ENCODE data around the gene SEMA5A.

Gene SEMA5A

DNA sequence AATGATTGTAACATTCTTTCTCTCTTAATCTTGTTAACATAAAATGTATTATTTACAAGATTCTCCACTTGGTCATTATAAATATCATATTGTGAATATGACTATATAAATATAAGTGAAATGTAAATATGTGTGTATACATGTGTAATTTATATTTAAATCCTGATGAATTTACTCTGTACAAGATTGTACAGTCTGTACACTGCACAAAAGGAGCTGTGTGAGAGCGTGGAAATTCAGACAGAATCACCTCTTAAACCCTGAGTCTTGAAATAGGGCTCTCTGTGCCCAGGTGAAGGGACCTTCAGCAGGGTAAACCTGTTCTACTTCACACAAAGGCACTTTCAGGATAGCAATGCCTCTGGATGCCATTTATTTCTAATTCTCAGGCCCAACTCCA is 456.0 kb downstream of the SEMA5A start:
- no peak for DNase-seq

DNA sequence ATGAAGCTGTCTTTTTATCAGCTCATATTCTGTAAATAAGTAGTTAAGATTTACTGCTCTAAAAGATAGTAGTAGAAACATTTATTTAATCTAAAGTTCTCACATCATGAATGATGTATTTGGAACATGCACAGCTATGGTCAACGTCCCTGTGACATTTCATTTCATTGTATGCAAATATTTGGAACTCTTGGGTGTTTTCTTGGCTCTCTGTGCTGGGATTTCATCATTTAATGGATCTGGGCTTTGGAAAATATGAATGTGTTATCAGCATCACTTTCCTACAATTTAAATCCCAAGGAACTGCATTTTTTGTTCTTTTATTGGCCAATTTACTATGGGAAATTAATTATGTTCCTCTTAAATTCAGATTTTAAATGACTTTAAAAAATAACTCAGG is 462.9 kb downstream of the SEMA5A start:
- DNase-seq, result no peak

DNA sequence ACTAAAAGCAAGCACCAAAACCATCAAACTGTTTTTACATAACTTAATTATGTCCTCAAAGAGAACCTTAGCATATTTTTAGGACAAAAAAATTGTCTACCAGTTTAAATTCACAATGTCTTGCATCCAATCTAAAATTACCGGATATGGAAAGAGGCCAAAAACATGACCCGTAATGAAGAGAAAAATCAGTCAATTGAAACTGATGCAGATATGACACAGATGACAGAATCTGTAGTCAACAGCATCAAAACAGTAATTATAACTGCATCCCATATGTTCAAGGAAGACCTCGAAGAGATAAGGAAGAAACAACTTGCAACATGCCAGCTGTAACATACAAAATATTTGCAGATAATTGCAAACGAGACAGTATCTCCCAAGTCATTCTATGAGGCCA is 473.2 kb downstream of the SEMA5A start:
- no peak for DNase-seq

DNA sequence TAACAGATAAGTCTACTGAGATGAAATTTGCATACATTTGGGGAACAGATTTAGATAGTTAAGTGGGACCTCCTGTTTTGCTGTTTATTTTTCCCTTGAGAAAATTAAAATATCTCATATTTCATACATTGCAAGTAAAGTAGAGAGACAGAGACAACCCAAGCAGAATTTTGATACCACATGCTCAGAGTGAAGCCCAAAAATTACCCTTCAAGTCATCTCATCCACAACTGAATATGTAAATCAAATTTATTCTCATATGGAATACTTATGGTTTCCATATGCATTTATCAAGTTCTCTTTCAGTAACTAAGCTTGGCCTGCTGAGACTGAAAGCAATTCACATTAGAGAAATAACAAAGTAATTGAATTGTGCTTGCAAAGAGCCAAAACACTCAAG is 474.4 kb downstream of the SEMA5A start:
- no peak for DNase-seq

DNA sequence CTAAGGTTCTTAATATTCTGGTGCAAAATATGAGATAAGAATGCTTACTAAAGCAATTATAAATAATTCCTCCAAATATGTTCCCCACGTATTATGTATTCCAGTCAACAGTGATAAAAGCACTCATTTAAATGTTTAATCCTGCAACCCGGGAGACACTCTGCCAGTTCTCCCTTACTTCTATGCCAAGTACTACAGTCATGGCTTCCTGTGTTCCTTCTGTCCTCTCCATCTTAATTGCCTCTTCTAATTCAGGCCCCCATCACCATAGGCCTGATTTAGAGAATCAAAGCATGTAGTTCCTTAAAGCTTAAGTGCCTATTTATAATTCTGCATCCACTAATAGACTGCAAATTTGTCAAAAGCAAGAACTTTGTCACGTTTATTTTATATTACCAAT is 474.8 kb downstream of the SEMA5A start:
- no peak for DNase-seq

DNA sequence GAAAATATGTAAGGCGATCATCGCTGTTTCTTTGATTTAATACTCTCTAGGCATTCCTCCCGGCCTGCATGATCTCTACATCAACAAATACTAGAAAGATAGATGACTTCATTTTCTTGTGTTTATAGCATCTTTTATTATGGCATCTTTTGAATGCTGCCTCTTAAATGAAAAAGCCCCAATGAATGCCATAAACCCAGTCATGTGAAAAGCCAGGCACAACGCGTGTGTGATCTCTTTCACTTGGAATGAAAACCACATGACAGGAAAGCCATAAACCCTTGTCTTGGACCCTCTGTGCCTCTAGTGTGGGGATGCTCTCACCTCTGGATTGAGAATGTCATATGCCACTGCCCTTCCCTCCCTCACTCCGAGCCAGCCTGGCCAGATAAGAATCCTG is 476.2 kb downstream of the SEMA5A start:
- no peak for DNase-seq

DNA sequence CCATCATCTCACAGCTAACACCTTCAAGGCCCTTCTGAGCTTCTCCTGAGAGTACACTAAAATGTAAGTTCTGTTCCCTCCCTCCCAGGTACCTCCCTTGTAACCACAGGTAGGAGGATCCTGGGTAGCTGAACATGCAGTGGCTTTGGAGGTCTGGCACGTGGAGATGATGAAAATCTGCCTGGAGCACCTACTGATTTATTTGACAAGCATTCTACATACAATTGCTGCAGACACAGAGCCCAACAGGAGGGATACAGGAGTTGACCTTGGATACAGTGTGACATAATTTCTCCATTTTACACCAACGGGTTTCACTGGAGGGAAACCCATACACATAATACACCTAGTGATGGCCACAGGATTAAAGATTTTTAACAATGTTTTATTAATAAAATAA is 478.7 kb downstream of the SEMA5A start:
- DNase-seq, result no peak

DNA sequence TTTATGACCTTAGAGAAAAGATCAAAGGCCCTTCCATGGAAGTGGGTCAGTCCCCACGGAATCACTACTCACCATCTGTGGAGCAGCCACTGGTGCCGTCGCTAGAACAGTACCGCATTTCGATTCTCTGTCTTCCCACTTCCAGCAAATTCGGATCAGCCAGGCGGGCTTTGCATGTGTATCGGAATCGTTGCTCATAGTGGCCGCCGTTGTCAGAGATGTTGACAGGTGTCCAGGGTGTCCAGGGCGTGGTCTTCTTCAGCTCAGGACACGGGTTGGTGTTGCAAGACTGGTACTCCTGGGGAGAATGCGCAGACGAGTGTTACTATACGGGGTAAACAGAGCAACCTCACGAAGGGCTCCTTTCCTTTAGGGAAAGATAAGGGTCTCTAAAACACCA is 479.5 kb downstream of the SEMA5A start:
- DNase-seq, result no peak

DNA sequence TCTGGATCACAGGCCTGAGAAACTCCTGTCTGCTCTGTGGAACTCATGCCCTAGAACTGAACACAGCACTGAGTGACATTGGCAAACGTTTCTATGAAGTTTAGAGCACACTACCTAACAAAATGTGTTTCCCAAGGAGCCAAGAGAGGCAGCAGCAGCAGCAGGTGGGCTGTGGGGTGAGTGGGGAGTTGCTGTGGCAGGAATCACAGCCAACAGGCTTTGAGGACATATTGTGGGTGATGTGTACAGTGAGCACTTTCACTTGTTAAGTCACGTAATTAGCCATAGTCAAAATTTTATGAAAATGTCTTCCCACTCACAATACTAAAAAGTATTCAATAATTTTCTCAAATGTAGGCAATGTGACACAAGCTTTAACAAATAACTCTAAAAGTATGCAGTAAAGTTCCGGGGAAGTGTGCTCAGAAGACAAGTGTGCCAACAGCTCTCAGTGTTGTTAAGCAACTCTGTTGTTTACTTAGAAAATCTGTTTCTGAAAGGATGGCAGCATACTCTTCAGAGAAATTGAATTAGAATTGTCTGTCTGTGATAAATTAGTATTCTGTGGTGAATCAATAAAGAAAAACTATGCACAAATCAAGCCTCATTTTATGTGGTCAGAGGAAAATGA is 482.1 kb downstream of the SEMA5A start:
- DNase-seq, result no peak

DNA sequence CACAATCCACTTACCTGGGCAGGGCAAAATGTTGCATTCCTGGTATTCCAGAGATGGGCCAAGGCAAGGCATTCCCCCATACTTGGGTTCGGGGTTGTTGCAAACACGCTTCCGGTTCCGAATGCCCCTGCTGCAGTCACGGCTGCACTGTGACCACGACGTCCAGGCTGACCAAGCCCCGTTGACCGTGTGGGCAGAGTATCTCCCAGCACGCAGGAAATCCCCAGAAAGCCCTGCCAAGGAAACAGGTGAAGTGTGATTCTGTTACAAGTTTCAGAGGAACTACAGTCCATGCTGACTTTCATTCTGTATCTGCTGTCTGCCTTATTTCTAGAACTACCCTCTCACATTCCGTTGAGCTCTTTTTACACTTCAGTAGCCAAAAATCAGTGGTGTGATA is 483.0 kb downstream of the SEMA5A start:
- no peak for DNase-seq

DNA sequence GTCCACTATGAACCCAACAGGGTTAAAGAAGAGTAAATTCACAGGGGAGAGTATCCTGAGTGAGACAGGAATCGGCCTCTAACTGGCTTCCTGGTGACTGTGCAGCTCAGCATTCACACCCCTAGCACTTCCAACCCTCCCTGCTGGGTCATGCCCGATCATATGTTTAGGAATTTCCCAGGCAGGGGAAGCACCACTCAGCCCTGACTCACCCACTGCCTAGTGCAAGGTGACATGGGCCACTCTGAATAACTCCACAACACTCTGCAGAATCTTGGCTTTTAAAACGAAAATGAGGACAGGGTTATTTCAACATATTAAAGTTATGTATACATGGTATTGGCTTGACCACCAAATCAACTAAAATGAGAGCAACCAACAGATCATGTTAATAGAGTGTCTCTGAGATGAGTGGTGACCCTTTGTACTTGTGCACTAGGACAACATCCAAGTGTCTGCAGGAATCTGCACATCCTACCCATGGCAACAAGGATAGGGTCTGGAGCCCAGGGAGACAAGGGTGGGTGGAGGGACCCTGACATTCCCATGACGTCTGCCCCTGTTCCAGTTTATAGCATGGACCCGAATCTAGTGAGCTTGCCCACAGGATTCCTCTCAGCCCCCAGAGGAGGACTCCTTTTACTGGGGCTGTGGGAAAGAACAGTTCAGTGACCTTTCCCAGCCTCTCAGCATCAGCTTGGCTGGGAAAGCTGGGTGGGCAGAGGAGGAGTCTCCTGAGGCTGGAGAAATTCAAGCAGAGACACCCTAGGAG is 485.8 kb downstream of the SEMA5A start:
- no peak for DNase-seq

DNA sequence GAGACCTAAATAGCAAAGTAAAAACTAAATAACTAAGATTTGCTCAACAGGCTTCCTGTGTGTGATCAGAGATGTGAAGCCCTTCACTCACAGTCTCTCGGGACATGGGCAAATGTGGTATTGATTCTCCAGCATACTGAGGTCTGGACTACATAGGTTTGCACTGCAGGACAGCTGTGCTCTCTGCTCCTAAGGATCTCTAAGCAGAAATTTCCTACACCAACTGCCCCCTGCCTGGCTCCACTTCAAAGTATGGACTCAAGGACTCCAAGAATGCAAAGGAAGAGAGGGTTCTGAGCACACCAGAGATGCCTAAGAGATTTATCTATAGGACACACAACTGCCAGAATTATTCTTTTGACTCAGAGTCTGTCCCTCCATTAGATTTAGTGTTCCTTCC is 487.2 kb downstream of the SEMA5A start:
- DNase-seq, result no peak

DNA sequence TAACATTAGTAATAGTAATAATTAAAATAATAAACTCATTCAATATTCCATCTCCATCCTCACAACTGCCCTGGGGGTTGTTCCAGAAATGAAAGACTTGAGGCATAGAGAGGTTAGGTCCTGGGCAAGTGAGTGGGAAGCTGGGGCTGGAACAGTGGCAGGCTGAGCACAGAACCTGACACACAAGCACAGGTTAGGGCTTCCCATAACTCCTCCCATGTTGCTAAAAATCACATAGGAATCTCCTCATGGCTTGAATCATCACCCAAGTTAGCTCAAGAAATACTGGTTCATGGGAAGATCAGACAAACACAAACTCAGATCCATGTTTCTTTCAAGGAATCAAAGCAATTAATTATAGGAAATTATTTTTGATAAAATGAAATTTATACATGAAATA is 487.7 kb downstream of the SEMA5A start:
- DNase-seq, result no peak

DNA sequence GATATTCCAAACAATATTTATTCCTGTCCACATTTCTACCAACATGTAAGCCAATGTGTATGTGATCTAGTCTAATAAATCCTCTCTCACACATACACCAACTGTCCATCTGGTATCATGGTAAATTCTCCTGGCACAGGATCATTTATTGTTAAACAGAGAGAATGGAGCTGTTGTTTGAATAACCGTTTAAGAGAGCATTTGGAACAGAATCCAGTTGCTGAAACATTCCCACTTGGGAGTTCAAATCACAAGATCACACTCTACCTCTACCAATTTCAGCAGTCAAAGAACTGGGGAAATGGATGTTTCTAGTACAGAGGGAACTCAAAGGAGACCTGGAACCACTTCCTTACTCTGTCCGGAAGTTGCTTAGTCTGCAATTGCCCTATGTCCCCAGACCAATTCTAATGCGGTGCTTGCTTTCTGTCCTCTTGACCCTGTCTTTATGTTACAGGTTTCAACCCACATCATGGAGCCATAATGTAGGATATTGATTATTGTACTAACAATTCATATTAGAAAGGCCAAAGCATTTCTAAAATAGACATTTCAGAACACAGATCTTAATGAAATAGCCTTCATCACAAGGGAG is 488.4 kb downstream of the SEMA5A start:
- DNase-seq, result no peak

DNA sequence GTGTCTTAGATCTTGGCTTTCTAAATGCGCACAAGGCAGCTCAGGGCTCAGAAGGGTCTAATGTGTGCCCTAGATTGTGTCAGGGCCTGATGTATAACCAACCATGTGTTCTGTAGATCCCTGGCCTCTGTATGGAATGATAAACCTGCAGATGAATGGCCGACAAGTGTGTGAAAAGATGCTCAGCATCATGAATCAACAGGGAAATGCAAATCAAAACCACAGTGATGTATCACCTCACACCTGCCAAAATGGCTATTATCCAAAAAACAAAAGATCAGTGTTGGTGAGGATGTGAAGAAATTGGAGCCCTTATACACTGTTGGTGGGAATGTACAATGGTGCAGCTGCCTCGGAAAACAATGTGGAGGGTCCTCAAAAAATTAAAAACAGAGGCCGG is 489.8 kb downstream of the SEMA5A start:
- no peak for DNase-seq

DNA sequence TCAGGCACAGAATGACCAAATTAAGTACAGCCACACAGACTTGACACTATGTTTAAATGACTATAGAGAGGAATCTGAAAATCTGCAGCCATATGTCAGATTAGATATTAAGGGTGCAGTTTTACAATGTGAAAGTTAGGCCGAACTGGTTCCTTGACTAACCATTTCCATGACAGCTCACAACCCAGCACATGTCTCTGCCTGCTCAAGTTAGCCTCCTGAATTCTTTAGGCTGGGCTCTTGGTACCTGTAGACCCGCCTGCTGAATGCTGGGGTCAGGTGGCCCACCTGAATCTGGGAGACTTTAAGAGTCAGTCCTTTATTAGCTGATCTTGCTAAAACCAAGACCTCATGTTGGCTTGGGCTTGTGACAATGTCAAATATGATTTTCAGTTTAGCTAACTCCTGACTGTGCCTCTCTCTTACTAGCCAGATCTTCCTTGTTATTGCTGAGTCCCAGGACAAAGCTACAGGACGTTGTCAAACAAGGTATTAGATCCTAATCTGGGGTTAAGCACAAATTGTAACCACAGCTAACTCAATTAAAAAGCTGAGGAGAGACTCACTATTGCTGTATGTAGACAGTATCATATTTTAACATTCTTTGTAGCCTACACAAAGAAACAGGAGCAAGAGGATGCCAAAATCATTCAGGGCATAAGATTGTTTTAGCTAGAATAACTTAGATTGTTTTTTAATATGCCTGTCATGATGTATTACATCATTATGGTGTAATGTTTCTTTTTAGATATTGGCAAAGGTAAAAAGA is 490.9 kb downstream of the SEMA5A start:
- DNase-seq, result no peak

DNA sequence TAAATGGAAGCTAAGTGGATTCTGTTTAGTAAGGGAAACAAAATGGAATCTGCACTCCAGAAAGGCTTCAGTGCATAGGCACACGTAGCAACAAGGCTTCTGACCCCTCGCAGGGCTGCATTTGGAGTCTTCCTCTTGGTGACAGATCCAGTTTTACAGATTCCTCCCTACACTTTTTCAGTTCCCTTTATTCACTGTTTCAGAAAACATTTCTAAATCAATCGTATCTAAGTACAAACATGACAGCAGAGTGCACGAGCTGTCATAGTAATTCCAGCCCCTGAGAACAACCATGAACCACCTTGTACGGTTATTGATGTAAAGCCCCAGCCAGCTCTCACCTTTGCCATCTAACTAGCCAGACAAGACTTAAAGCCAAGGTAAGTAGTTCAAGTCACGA is 491.6 kb downstream of the SEMA5A start:
- DNase-seq, result no peak

DNA sequence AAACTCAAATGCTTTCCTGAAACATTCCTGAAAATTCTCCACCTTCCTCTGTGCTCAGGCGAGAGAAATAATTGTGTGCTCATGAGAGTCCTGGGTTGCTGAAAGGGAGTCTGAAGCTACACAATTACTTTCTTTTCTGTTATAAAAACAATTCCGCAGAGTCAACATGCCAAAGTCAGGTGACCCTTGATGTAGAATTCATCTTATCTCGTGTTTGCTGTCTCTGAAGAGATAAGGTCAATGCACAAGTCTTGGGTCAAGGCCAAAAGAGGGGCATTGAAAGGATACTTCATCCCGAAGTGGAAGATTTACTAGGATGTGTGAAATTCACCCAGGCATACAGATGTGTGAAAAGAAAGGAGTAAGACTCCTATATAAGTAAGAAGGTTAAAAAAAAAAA is 493.5 kb downstream of the SEMA5A start:
- DNase-seq, result no peak

DNA sequence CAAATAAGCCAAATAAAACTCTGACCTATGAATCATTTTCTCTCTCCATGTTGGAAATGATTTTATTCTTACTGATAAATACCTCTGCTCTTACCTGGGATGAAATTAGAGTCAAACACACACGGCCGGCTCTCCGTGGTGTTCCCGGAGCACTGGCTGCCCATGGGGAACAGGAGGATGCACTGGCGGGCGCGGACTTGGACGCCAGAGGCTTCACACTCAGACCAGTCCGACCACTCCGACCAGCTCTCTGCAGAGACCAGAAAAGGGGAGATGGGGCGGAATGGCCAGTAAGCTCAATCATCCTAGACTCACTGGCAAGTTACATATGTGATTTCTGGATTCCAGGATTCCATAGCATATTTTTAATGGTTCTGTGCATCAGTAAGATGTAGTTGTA is 494.1 kb downstream of the SEMA5A start:
- no peak for DNase-seq

DNA sequence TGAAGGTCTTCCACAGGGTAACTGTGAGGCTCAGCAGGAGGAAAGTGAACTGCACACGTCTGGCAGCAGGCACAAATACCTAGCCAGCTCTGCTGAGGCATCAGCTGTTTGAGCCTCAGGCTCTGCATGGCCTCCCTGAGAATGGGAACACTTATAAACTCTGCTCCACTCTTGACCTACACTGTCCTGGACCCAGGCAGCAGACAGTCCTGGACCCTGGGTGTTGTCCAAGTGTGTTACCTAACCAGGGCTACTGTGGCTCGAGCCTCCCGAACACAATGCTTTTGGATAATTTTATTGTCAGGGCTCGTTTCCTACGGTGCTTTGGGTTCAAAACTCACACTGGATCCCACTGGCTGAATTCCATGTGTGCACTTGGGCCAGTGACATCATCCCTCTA is 497.9 kb downstream of the SEMA5A start:
- no peak for DNase-seq

DNA sequence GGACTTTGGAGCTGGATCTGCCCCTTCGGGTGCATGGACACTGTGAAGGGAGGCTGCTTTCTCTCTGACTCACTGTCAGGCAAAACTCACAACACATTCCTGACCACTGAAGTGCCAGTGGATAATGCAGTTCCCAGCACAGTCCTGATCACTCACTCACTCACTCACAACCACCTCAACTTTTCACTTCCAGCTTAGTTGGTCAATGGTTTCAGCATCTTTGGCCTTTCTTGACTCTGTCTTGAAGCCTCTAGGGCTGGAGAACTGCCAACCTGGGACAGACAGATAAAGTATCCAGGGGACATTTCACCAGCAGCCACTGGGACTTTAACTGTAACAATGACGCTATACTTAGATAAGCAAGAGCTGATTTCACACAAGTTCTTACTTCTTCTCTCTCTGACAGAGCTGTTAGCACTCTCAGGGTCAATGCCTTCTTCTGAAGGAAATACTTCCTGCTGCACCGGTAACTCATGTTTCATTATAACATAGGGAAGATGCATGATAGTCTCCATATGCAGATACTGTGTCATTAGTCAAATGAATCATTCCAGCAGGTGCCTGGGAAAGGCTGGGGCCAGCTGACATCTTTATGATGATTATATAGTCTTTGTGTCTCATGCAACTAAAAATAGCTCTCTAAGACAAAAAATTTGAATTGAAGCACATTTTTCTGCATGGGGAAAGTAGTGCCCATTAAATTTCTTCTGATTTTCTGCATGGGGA is 499.0 kb downstream of the SEMA5A start:
- no peak for DNase-seq

DNA sequence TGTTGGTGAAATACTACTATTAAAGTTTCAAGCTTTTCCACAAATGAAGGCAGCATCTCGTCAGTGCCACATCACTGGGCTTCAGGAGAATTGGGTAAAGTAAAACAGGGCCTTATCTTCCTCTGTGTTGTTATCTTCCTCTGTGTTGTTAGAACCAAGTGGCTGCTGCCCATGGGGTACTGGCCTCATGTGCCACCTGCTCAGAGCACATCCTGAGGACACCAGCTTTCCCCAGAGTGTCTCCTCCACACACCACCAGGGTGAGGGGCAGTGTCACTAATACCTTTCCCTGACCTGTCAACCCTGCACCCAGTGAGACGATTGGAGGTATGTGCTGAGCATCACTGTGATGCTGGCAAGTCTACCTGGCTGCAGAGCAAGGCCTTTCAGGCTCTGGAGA is 499.9 kb downstream of the SEMA5A start:
- no peak for DNase-seq

DNA sequence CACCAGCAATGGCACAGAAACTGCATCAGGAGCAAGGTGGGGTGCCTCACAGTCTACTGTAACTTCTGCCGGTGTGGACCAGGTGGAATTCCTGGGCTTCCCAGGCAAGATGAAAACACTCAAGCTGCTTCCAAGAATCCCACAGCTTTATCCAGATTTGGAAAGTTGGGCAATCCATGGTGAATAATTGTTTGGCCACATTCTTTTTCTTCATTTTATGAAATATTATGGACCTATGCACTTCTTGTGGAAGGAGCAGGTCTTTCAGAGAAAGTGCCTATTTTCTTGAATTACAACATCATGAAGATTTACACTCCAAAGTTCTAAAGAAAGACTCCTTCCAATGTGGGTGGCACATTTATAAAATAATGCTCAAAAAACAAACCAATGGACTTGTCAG is 503.6 kb downstream of the SEMA5A start:
- DNase-seq, result no peak

All from activated CD4-positive, alpha-beta T cell treated with anti-CD3 and anti-CD28 coated beads, Interleukin-2, amount 50 U/mL, for 4 hours (primary cell).